Ovary (tissue), 9 donors: ENCODE results near the gene ARAP1. TPM values are rescaled to one million over a fixed set of nuclear protein-coding genes. Genes with fewer than 3 reads are reported as not detected.
A peak's percentile ranks its signal among the peaks of the same experiment; 100 is the strongest.

Experiments
- DNase-seq, 5 donors: peaks; one replicate each; pipeline ENCODE4 v3.0.0-alpha.2; 2019 to 2020
- H3K27ac ChIP-seq, 2 donors: fragments of 200-600 bp; one replicate each; pipeline versions ENCODE4 v1.5.1 to v1.8.0; 2019 to 2022
- H3K27me3 ChIP-seq: fragments of 200-600 bp; one replicate; pipeline ENCODE4 v1.8.0; 2022
- H3K36me3 ChIP-seq: fragments of 200-600 bp; sonication (generic); one replicate; pipeline ENCODE4 v1.5.1; 2019
- H3K4me1 ChIP-seq: one replicate; pipeline ENCODE4 v1.8.1; 2013; ENCODE audit warnings: mild to moderate bottlenecking, moderate library complexity; ENCODE audit not compliant: insufficient read depth
- H3K4me3 ChIP-seq: fragments of 200-600 bp; sonication (generic); one replicate; pipeline ENCODE4 v1.5.1; 2017
- H3K9me3 ChIP-seq, 2 donors: fragments of 200-600 bp in 1 of 2; sonication (generic) in 1 of 2; one replicate each; pipeline versions ENCODE4 v1.5.1 to v1.8.1; 2013 to 2019; ENCODE audit warnings: mild to moderate bottlenecking in 1 of 2, moderate library complexity in 1 of 2
- EP300 ChIP-seq: sonication (generic); formaldehyde crosslinking; IDR thresholded peaks from one replicate; pipeline ENCODE4 v1.6.1; 2017; ENCODE audit warnings: antibody characterized with exemption
- POLR2A ChIP-seq: fragments of 450-650 bp; IDR thresholded peaks from one replicate; pipeline ENCODE4 v1.6.1; 2017; ENCODE audit warnings: antibody characterized with exemption, mild to moderate bottlenecking, moderate library complexity
- WGBS, 3 donors: extraction: QIAGEN DNeasy Blood & Tissue Kit in 1 of 3; methylation state at CpG; one replicate each; pipeline versions ENCODE4 v1.1.5 to v1.1.7; 2013 to 2017; 5-methylcytosine and 5-hydroxymethylcytosine counted together
- intact Hi-C, 4 donors: fragments of 100-400 bp; cut with DNase I; formaldehyde crosslinking; loops; one replicate each; pipeline versions ENCODE4 v1.11.0 to v1.15.1; 2022 to 2023
- polyA plus RNA-seq, 2 donors: library from polyadenylated mRNA; stranded (reverse); fragments of 200-250 nt in 1 of 2; fragments of 350-450 nt in 1 of 2; fragmentation: Illumina TruSeq in 1 of 2; extraction: RNeasy Lipid Tissue Mini Kit (QIAGEN cat#74804) in 1 of 2; gene quantifications; one replicate each; pipeline ENCODE4 v1.2.3, GENCODE V29; 2013 to 2014
- total RNA-seq, 7 donors: library from RNA; depleted of rRNA in 2 of 7; stranded (reverse); fragments of >200 nt in 2 of 7; fragmentation: NEBNext Ultra II Directional in 3 of 7; extraction: Animal tissue kit (Norgen Biotek cat#: 25700) in 3 of 7; gene quantifications; one replicate each; pipeline versions ENCODE4 v1.1.0 to v1.2.4, GENCODE V29; 2016 to 2023
- TF ChIP-seq, protein P1 (sequence below), 3 donors: fragments of 450-650 bp in 2 of 3; fragments of 200-600 bp in 1 of 3; IDR thresholded peaks; one replicate each; pipeline versions ENCODE4 v1.5.1 to v1.8.0; 2016 to 2022; ENCODE audit warnings: antibody characterized with exemption in 3 of 3, mild to moderate bottlenecking in 1 of 3
- donor health status: DM: no; HTN: no; CAD: no; lungs with moderate emphysema.
- donor health status: DM: no; HTN: no; CAD: no.
- donor health status: Bipolar disorder and iron deficiency.
- donor health status: DM: yes; HTN: yes; CAD: no.
- donor health status: DM: no; HTN: no; CAD: no.
- donor health status: DM: yes; HTN: yes; CAD: no.

Gene ARAP1
- total and polyA plus RNA-seq, 9 donors = 39.0 to 162 (median 79.0) TPM

DNA sequence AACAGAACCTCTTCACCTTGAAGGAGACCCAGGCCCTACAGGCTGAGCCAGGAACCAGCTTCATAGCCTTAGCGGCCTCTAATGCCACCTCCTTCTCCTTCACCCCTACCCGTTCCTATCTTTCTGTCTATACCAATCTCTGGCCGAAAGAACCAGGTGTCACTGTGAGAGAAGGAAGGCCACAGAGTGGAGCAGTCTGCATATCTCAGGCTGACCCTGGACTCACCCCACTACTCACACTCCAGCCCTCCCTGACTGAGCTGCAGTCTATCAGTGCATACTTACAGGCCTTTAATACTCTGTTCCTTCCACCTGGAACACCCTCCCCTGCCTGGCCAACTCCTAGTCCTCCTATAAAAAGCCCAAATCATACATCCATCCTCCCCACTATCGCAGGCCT, 32.7 kb downstream of the ARAP1 start:
- Histone ChIP-seq H3K27me3 (no peaks in the 10 kb centered on the region), H3K27ac (peak overlapping the region in 1 of 2 donors; percentile 84), H3K4me1 (peaks cover 29% of the 10 kb centered on the region), H3K36me3 (no peaks in the 10 kb centered on the region), H3K9me3 (no peaks in the 10 kb centered on the region), H3K4me3 (no peak overlapping the region)
- DNase-seq = no peak
- 63 to 74% (median 72%) methylated on average over 4 of the region's 4 CpGs for WGBS, 3 donors
- intact Hi-C loops = no loop called here
- TF ChIP-seq EP300 (no peak), POLR2A (no peak)
- TF ChIP-seq, protein P1, sequence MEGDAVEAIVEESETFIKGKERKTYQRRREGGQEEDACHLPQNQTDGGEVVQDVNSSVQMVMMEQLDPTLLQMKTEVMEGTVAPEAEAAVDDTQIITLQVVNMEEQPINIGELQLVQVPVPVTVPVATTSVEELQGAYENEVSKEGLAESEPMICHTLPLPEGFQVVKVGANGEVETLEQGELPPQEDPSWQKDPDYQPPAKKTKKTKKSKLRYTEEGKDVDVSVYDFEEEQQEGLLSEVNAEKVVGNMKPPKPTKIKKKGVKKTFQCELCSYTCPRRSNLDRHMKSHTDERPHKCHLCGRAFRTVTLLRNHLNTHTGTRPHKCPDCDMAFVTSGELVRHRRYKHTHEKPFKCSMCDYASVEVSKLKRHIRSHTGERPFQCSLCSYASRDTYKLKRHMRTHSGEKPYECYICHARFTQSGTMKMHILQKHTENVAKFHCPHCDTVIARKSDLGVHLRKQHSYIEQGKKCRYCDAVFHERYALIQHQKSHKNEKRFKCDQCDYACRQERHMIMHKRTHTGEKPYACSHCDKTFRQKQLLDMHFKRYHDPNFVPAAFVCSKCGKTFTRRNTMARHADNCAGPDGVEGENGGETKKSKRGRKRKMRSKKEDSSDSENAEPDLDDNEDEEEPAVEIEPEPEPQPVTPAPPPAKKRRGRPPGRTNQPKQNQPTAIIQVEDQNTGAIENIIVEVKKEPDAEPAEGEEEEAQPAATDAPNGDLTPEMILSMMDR (IDR thresholded peaks at IDR 0.05) = no peak

DNA sequence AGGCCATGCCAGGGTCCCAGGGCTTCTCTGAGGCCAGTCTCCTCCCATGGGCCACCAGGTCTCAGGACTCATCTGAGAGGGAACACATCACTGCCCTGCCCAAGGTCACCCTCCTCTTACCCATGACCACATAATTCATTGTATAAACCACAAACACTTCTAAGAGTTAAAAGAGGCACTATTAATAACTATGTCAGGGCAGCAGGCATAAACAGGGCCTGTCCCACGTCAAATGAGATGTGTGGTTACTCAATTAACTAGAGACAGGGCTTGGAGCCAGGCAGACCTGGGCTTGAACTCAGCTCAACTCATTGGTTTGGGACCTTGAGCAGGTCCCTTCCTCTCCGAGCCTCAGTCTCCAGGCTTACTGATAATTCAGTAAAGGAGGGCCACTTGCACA, 33.1 kb downstream of the ARAP1 start:
- H3K4me1 ChIP-seq = peaks cover 29% of the 10 kb centered on the region
- H3K36me3 ChIP-seq = no peaks in the 10 kb centered on the region
- WGBS, 3 donors = 22 to 31% (median 22%) methylated on average over 2 of the region's 2 CpGs
- no peak for TF ChIP-seq POLR2A
- TF ChIP-seq, protein P1 (IDR thresholded peaks at IDR 0.05) = no peak
- TF ChIP-seq EP300 = no peak
- H3K4me3 ChIP-seq = no peak overlapping the region
- no peaks in the 10 kb centered on the region for H3K27me3 ChIP-seq
- no peak for DNase-seq
- no peaks in the 10 kb centered on the region for H3K9me3 ChIP-seq
- intact Hi-C loops = no loop called here
- H3K27ac ChIP-seq = peak overlapping the region in 1 of 2 donors; percentile 84

DNA sequence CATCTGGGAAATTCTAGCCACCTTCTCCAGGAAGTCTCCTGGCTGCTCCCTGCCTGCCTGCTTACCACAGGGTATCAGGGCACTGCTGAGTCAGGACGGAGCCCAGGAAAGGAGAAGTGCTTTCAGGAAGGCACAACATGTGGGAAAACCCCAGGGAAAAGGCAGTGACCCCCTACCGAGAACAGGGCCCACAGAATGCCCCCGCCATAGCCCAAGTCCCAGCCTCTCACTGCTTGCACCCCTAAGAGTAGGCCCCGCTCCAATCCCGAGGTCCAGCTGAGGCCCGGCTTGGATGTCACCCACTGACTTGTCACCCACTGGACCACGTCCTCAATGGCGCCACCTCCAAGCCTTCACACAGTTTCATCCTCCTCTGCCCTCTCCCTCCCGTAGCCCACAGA, 34.1 kb downstream of the ARAP1 start:
- H3K27me3 ChIP-seq = no peaks in the 10 kb centered on the region
- peaks cover 29% of the 10 kb centered on the region for H3K4me1 ChIP-seq
- no peaks in the 10 kb centered on the region for H3K9me3 ChIP-seq
- no peak overlapping the region for H3K4me3 ChIP-seq
- TF ChIP-seq, protein P1 (IDR thresholded peaks at IDR 0.05) = no peak
- TF ChIP-seq EP300 (no peak), POLR2A (no peak)
- H3K27ac ChIP-seq = no peak overlapping the region
- DNase-seq = no peak
- WGBS, 3 donors = 80 to 90% (median 86%) methylated on average over 9 of the region's 9 CpGs
- H3K36me3 ChIP-seq = no peaks in the 10 kb centered on the region
- intact Hi-C loops = no loop called here

DNA sequence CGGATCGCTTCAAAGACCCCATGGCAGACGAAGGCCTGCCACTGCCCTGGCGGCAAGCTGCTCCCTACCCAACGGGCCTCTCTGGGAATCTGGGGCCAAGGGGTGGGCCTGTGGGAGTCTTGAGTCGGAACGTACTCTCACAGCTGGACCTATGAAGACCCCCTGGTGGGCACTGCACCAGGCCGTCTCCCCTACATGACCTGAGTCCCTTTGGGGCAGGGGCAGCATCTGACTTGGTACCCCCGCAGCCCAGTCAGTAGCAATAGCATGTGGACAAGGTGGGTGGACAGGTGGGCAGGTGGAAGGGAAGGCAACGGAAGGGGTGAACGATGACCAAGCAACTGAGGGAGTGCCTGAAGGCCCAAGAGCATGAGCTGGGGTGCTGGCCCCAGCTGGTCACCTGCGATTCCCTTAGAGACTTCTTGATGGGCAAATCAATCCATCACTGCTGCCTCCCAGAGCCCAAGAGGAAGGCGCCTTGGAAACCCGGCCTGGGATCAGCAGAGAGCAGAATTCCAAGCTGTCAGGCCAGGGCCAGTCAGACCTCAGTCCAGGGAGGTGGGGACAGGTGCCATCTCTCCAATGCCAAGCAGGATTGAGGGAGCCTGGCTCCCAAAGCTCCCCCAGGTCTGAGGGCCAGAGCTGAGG, 35.3 kb downstream of the ARAP1 start:
- Histone ChIP-seq H3K27me3 (no peaks in the 10 kb centered on the region), H3K4me1 (peaks cover 26% of the 10 kb centered on the region), H3K36me3 (no peaks in the 10 kb centered on the region), H3K4me3 (no peak overlapping the region), H3K27ac (no peak overlapping the region), H3K9me3 (no peaks in the 10 kb centered on the region)
- intact Hi-C loops = no loop called here
- TF ChIP-seq EP300 = no peak
- TF ChIP-seq, protein P1 (IDR thresholded peaks at IDR 0.05) = no peak
- no peak for TF ChIP-seq POLR2A
- no peak for DNase-seq
- WGBS, 3 donors = 80 to 85% (median 83%) methylated on average over 12 to 14 of the region's 14 CpGs
